ENCODE measurements around the gene SLC9A1. TPM values are rescaled to one million over a fixed set of nuclear protein-coding genes. Genes with fewer than 3 reads are reported as not detected.

SLC9A1 gene
- total and polyA plus RNA-seq, 2 of the 8 experiments (the other 6 are each of a cell fraction or from before 2014, with no cell fraction given) = 11.3 to 25.1 TPM

DNA sequence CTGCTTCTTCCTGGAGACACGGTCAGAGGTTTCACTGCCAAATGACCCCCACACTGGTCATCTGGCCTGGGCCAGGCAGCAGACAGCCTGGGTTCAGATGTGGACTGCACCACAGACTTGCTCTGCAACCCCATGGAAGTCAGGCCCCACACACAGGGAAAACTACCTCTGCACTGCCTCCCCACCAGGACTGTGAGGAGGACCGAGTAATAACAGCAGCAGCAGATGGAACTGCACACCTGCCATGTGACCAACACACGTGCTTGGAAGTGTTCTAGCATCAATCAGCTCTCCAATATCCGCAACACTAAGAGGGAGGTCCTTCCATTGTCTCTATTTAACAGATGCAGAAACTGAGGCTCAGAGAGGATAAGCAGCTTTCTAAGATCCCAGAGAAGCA is 51.4 kb downstream of the SLC9A1 start:
- no peak overlapping the region for H3K4me2 ChIP-seq (ENCODE audit: insufficient read depth in 1 of 2, low read depth in 2 of 2, low read length in 2 of 2)
- POLR2A ChIA-PET (ENCODE audit: partially characterized antibody) = interaction anchor here (0.6 to 5.0 kb wide), 6 partner anchors 19 to 180 kb away, joined by 3 to 33 read pairs (median 4); no protein-coding TSS in a partner anchor
- H2BK5ac ChIP-seq (ENCODE audit: low read depth, low read length) = no peak overlapping the region
- no peak overlapping the region for H2AFZ ChIP-seq (ENCODE audit: low read length)
- peaks cover 0 to 18% (median 14%) of the 10 kb centered on the region in 4 experiments; a peak in 6 of 7 replicates for H3K4me1 ChIP-seq (replicated peaks in 1 of 4; ENCODE audit: control insufficient read depth in 3 of 4, insufficient read depth in 4 of 4, low read length in 3 of 4)
- peaks cover 6% of the 10 kb centered on the region; the same call in 1 of the 2 replicates for H3K23me2 ChIP-seq (ENCODE audit: low read depth, low read length)
- no peaks in the 10 kb centered on the region for H3K79me2 ChIP-seq (ENCODE audit: control insufficient read depth in 1 of 2, insufficient read depth in 2 of 2, low read length in 2 of 2)
- no peaks in the 10 kb centered on the region for H3K27me3 ChIP-seq (replicated peaks in 1 of 4; ENCODE audit: control insufficient read depth in 3 of 4, extremely low read depth in 1 of 4, insufficient read depth in 3 of 4, low read length in 3 of 4)
- 87% methylated on average over 4 of the region's 4 CpGs; no CpG with 5 or more reads in 1 of the 2 experiments for WGBS, 2 experiments (ENCODE audit: extremely low coverage in 1 of 2, insufficient coverage in 1 of 2, insufficient read length in 1 of 2, insufficient replicate concordance in 2 of 2, low coverage in 1 of 2, low lambda C conversion rate in 2 of 2, missing lambda C conversion rate in 1 of 2)
- no peak overlapping the region; the same call in 1 of the 2 replicates for H2BK12ac ChIP-seq (ENCODE audit: low read depth, low read length)
- no peak for DNase-seq (ENCODE audit: low read depth in 1 of 2, low spot score in 2 of 2)
- no peak overlapping the region for H2BK120ac ChIP-seq (replicated peaks; ENCODE audit: low read depth, low read length)
- H3K9me3 ChIP-seq (ENCODE audit: insufficient read depth in 2 of 2, low read depth in 1 of 2, low read length in 1 of 2) = no peaks in the 10 kb centered on the region
- no peak overlapping the region for H3K27ac ChIP-seq (ENCODE audit: low read depth, low read length)
- no peak for FAIRE-seq
- H4K20me1 ChIP-seq (replicated peaks in 1 of 2; ENCODE audit: control insufficient read depth in 1 of 2, insufficient read depth in 2 of 2, low read length in 2 of 2) = peaks cover 0 to 2% of the 10 kb centered on the region in 2 experiments
- H3K56ac ChIP-seq (replicated peaks; ENCODE audit: insufficient read length, low read depth, low read length) = no peak overlapping the region
- H3K23ac ChIP-seq (ENCODE audit: insufficient read length) = no peak overlapping the region
- no peak for TF ChIP-seq CHD2 (IDR thresholded peaks at IDR 0.05; ENCODE audit: low read length)
- 0 out of 2 replicates have a peak overlapping the region, but pooled peaks have one; percentile 26 for H2AK5ac ChIP-seq (ENCODE audit: low read depth, low read length)
- H3K4ac ChIP-seq (replicated peaks; ENCODE audit: insufficient read length, low read depth, low read length) = no peak overlapping the region
- H4K8ac ChIP-seq (ENCODE audit: extremely low read depth, insufficient read depth, low read length) = no peak overlapping the region
- CTCF ChIA-PET (ENCODE audit: partially characterized antibody) = interaction anchor here (0.8 to 19.3 kb wide), 31 partner anchors 9 to 1153 kb away, joined by 3 to 790 read pairs (median 6); no protein-coding TSS in a partner anchor
- no peak overlapping the region for H3K4me3 ChIP-seq (ENCODE audit: extremely low read depth in 1 of 4, insufficient read depth in 2 of 4, low read depth in 3 of 4, low read length in 4 of 4)
- H3K14ac ChIP-seq (ENCODE audit: insufficient read length) = no peak overlapping the region
- no peak overlapping the region for H4K91ac ChIP-seq (replicated peaks; ENCODE audit: insufficient read length, low read length)
- H3K9ac ChIP-seq (replicated peaks in 1 of 4; ENCODE audit: extremely low read depth in 1 of 4, low read depth in 3 of 4, low read length in 3 of 4) = no peak overlapping the region
- H3K18ac ChIP-seq (ENCODE audit: extremely low read depth, low read length) = no peak overlapping the region
- no peak overlapping the region for H2BK20ac ChIP-seq (ENCODE audit: low read length)
- H3K36me3 ChIP-seq (ENCODE audit: control insufficient read depth in 2 of 4, insufficient read depth in 4 of 4, low read length in 3 of 4) = peaks cover 0 to 5% (median 0%) of the 10 kb centered on the region in 4 experiments; a peak in 3 of 8 replicates
- H3K79me1 ChIP-seq (ENCODE audit: low read depth, low read length) = no peaks in the 10 kb centered on the region; the same call in 1 of the 2 replicates
- no peak overlapping the region for H4K5ac ChIP-seq (ENCODE audit: insufficient read length, low read depth, low read length)
- no peak overlapping the region for H2BK15ac ChIP-seq (ENCODE audit: low read length)

All from H1 (cell line).